Neural crest cell (in vitro differentiated cells): ENCODE results near the gene GOPC. TPM values are rescaled to one million over a fixed set of nuclear protein-coding genes. Genes with fewer than 3 reads are reported as not detected.

Experiments used
- DNase-seq: peaks from one replicate; pipeline ENCODE4 v3.0.0; 2021; ENCODE audit warnings: low read depth, mixed read lengths, low spot score
- H3K27ac Mint-ChIP-seq: one replicate; pipeline ENCODE4 v1.8.0; 2021; ENCODE audit warnings: mild to moderate bottlenecking, mixed read lengths; ENCODE audit not compliant: unreplicated experiment
- H3K27me3 Mint-ChIP-seq: 2 replicates; pipeline ENCODE4 v1.8.0; 2021; ENCODE audit warnings: low read depth, mild to moderate bottlenecking, mixed read lengths
- H3K36me3 Mint-ChIP-seq: 2 replicates; pipeline ENCODE4 v1.8.0; 2021; ENCODE audit warnings: low read depth, mild to moderate bottlenecking, mixed read lengths
- H3K4me1 Mint-ChIP-seq: 2 replicates; pipeline ENCODE4 v1.8.0; 2021; ENCODE audit warnings: mixed read lengths
- H3K4me3 Mint-ChIP-seq: one replicate; pipeline ENCODE4 v1.8.0; 2021; ENCODE audit warnings: mild to moderate bottlenecking, mixed read lengths
- H3K9me3 Mint-ChIP-seq: 2 replicates; pipeline ENCODE4 v1.8.0; 2021; ENCODE audit warnings: mixed read lengths
- total RNA-seq: library from RNA; stranded (reverse); gene quantifications from 2 replicates; pipeline ENCODE4 v1.2.1, GENCODE V29; 2021
- TF ChIP-seq, protein P1 (sequence below): fragments of 200-600 bp; sonication (generic); conservative IDR thresholded peaks from 2 replicates; pipeline ENCODE4 v1.5.0; 2021; ENCODE audit warnings: antibody characterized with exemption, mild to moderate bottlenecking

Gene GOPC
- total RNA-seq, 1 donor from 2014 or later: 30.7 TPM

DNA sequence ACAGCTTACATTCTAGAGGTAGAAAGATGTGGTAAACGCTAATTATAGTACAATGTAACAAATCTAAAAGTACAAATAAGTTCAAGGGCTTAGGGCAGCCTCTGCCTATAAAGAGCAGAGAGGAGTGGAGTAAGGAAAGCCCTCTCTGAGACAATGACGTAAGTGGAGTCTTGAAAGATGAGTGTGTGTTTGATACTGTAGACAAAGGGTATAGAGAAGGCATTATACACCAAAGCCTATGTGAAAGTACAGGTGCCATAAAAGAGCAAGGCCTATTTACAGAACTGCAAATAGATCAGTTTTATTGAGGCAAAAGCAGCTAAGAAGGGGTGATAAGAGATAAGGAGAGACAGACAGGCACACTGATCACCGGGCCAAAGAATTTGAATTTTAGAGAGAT is 10.9 kb downstream of the GOPC start:
- DNase-seq: no peak
- Mint-ChIP-seq H3K27me3 (no peaks in the 10 kb centered on the region), H3K4me1 (no peaks in the 10 kb centered on the region), H3K27ac (no peak overlapping the region), H3K9me3 (no peaks in the 10 kb centered on the region), H3K36me3 (peaks cover 30% of the 10 kb centered on the region), H3K4me3 (no peak overlapping the region)
- TF ChIP-seq, protein P1, sequence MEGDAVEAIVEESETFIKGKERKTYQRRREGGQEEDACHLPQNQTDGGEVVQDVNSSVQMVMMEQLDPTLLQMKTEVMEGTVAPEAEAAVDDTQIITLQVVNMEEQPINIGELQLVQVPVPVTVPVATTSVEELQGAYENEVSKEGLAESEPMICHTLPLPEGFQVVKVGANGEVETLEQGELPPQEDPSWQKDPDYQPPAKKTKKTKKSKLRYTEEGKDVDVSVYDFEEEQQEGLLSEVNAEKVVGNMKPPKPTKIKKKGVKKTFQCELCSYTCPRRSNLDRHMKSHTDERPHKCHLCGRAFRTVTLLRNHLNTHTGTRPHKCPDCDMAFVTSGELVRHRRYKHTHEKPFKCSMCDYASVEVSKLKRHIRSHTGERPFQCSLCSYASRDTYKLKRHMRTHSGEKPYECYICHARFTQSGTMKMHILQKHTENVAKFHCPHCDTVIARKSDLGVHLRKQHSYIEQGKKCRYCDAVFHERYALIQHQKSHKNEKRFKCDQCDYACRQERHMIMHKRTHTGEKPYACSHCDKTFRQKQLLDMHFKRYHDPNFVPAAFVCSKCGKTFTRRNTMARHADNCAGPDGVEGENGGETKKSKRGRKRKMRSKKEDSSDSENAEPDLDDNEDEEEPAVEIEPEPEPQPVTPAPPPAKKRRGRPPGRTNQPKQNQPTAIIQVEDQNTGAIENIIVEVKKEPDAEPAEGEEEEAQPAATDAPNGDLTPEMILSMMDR: no peak

DNA sequence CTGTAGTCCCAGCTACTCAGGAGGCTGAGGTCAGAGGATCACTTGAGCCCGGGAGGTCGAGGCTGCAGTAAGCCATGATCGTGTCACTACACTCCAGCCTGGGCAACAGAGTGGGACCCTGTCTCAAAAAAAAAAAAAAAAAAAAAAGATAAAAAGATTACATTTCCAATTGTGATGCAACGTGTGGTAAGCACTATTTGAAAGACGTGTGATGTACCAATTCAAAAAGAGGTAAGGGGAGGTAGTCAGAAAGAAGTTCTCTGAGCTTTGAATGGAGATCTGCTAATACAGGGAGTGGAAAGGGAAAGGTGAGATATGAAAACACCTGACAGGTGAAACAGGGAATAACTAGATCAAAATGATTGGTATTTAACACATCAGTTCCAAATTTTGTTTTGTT is 11.9 kb downstream of the GOPC start:
- TF ChIP-seq, protein P1: no peak
- H3K9me3 Mint-ChIP-seq: no peaks in the 10 kb centered on the region
- DNase-seq: no peak
- peaks cover 22% of the 10 kb centered on the region for H3K36me3 Mint-ChIP-seq
- no peaks in the 10 kb centered on the region for H3K4me1 Mint-ChIP-seq
- H3K4me3 Mint-ChIP-seq: no peak overlapping the region
- no peaks in the 10 kb centered on the region for H3K27me3 Mint-ChIP-seq
- H3K27ac Mint-ChIP-seq: no peak overlapping the region

DNA sequence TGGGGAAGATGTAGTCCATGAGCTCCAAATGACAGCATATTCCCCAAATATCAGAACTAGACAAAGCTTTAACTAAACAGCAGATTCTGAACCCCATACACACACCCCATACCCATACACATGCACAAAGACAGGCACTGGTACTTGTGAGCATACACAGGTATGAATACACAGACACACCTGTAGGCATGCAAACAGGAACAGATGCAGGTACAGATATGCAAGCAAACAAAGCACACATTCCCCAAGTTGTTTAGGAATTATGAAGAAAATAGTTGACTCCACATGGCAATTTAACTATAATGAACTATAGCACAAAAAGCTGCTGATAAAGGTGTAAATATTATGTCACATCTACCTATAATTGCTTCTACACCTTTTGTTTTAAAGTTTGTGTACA is 16.7 kb downstream of the GOPC start:
- Mint-ChIP-seq H3K27me3 (no peaks in the 10 kb centered on the region), H3K9me3 (peaks cover 2% of the 10 kb centered on the region), H3K4me1 (peaks cover 8% of the 10 kb centered on the region), H3K36me3 (peaks cover 26% of the 10 kb centered on the region), H3K27ac (no peak overlapping the region), H3K4me3 (no peak overlapping the region)
- TF ChIP-seq, protein P1: no peak
- DNase-seq: no peak

DNA sequence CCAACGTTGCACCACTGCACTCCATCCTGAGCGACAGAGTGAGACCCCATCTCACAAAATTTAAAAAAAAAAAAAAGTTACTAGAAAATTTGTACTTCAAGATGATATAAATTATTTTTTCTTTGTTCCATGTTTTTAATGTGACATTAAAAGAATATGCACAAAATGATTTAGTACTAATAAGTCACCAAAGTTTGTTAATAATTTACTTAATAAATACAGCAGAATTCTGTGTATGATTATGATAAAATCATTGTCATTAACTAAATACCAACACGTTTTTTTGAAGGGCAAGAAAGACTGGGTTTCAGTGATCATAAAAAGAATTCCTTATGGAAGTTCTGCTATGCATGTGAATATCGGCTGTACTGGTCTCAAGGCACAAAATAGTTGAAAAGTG is 28.1 kb downstream of the GOPC start:
- Mint-ChIP-seq H3K9me3 (no peaks in the 10 kb centered on the region), H3K4me1 (peaks cover 1% of the 10 kb centered on the region), H3K4me3 (no peak overlapping the region), H3K36me3 (peaks cover 12% of the 10 kb centered on the region), H3K27ac (no peak overlapping the region), H3K27me3 (no peaks in the 10 kb centered on the region)
- TF ChIP-seq, protein P1: no peak
- DNase-seq: no peak

GRCh38 chr6:117573006-117573680 is 29.2 kb downstream of the GOPC start:
- Mint-ChIP-seq H3K27me3 (no peaks in the 10 kb centered on the region), H3K4me3 (no peak overlapping the region), H3K4me1 (no peaks in the 10 kb centered on the region), H3K9me3 (no peaks in the 10 kb centered on the region), H3K27ac (no peak overlapping the region), H3K36me3 (peaks cover 10% of the 10 kb centered on the region)
- TF ChIP-seq, protein P1: no peak
- DNase-seq: no peak
